ENCODE measurements around the gene CNTNAP1.
"Not testable (repeated sequence)": the region's sequence is repeated elsewhere in the genome, so short reads cannot be mapped to it uniquely, and the experiment has no call there.

The CNTNAP1 gene

DNA sequence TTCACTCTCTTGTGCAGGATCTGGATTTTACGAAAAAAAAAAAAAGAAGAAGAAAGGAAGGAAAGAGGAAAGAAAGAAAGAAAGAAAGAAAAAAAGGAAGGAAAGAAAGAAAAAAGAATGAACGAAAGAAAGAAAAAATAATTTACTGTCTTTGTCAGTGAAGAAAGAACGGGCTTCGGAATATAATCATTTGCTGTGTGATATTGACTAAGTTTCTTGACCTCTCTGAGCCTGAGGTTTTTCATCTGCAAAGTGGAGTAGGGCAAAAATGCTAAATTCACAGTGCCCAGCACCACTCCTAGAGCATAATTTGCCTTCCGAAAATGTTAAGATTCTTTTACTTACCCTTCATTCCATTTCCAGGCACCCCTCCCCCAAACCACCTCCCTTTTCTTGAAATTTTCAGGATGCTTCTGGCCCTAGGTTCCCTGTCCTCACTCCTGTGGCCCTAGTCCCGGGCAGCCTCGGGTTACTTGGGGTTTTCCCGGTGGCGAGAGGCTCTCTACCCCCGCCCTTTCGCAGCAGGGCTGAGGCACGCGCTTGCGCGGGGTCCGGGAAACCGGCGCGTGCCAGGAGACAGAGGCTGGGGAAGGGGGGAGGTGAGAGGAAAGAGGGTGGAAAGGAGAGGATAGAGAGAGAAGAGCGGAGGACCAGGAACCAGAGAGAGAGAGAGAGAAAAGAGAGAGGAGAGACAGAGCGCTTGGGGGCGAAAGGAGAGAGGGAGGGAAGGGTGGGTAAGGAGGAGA is at the start of gene CNTNAP1:
Gene CNTNAP1, plus strand, starts transcription at position 556 of the 746 bp plus-strand sequence. CDS start 299 bp downstream, outside the sequence.
- peak within 1 kb of the TSS; percentile 5 to 50 (median 40) for H3K4me3 ChIP-seq
- H3K27ac ChIP-seq: peak within 1 kb of the TSS in 16 of 21 experiments; percentile 17 to 77 (median 62)

DNA sequence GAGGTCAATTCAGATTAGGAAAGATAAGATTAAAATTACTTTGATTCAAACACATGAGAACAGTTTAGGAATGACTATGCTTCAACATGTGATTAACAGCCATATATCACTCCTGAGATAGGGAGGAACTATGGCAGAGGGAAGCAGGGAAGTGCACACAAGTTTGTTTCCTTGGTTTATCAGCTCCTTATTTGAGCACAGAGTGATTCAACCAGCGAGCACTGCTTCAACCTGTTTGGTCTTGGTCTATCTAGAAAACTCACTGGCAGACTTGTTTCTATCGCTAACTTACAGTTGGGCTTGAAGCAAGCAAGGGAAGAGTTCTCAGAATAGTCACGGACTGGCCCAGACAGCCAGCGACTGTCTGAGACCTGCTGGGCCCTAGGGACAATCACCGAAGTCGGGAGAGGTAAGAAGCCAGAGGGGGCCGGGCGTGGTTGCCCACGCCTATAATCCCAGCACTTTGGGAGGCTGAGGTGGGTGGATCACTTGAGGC is 49.3 kb upstream of the CNTNAP1 start:
- Histone ChIP-seq H3K27ac (peak overlapping the region in 6 of 21 experiments; percentile 17 to 62 (median 42)), H3K4me3 (no peak overlapping the region)

DNA sequence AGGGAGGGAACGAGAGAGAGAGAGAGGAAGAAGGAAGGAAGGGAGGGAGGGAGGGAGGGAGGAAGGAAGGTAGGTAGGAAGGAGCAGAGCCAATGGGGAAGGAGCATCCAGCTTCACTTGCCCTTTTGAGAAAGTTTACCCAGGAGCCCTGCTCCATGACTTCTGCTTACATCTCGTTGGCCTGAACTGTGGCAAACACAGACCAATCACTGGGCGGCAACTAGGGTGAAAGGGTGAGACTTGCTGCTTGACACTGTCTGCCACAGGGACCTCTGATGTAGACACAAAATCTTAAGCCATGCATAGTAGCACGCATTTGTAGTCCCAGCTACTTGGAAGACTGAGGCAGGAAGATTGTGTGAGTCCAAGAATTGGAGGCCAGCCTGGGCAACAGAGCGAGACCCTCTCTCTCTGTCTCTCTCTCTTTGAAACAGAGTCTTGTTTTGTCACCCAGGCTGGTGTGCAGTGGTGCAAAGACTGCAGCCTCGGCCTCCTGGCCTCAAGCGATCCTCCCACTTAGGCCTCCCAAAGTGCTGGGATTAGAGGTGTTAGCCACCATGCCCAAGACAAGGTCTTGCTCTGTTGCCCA is 42.7 kb upstream of the CNTNAP1 start:
- Histone ChIP-seq H3K27ac (no peak overlapping the region), H3K4me3 (no peak overlapping the region)

DNA sequence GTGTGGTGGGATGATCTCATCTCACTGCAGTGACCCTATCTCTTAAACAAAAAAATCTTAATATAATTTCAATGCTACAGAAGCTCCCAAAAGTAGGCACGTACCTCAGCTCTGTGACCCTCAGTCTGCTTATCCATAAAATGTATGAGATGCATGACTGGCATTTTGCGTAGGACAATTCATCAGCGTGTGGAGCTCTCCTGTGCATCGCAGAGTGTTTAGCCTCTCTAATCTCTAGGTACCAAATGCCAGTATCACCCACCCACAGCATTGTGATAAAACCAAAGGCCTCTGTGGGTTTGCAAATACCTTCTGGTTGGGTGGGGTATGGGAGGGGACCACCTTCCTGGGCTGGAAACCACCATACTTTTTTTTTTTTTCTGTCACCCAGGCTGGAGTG is 42.2 kb upstream of the CNTNAP1 start:
- no peak overlapping the region for H3K4me3 ChIP-seq
- H3K27ac ChIP-seq: no peak overlapping the region

GRCh38 chr17:42642336-42642735 is 40.0 kb upstream of the CNTNAP1 start:
- no peak overlapping the region for H3K27ac ChIP-seq
- H3K4me3 ChIP-seq: no peak overlapping the region

GRCh38 chr17:42647778-42648177 is 34.6 kb upstream of the CNTNAP1 start:
- Histone ChIP-seq H3K4me3 (no peak overlapping the region), H3K27ac (no peak overlapping the region)

- Histone ChIP-seq H3K27ac (no peak overlapping the region), H3K4me3 (no peak overlapping the region)
Observed at GRCh38 chr17:42651392-42651791, 30.9 kb upstream of the CNTNAP1 start.

DNA sequence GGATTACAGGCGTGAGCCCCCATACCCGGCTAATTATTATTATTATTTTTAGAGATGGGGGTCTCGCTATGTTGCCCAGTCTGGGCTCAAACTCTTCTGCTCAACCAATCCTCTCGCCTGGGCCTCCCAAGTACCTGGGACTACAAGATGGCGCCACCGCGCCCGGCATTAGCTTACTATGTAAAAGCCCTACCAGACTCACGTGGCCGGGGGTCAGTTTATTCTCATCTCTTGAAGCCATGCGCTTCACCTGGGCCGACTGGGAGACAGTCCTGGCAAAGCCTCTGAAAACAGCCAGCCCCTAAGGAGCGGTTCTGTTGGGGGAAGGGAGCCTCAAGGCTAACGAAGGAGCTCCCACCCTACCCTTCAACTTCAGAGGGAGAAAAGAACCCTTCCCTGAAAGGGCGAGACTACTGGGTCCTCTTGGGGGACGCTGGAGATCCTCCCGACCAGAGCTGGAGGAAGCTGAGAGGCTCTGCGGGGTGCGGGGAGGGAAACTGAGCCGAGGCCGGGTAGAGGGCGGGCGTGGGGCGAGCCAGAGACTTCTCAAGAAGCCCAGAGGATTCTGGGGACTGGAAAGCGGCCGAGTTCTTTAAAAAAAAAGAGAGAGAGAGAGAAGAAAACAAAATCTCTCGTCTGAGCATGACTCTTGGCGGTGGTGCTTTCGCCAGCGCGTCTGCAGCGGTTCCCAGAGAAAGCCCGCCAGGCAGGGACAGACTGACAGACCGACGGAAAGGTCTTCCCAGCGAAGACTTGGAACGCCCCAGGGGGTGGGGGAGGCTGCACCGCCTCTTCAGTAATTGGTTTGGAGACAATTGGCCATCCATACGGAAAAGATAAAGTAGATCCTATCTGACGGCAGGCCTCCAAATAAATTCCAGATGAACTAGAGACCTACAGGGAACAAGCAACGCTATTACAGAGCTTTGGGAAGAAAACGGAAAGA is 28.9 kb upstream of the CNTNAP1 start:
- Histone ChIP-seq H3K4me3 (peak overlapping the region in 6 of 7 experiments; percentile 4 to 34 (median 20)), H3K27ac (peak overlapping the region in 20 of 21 experiments; percentile 38 to 88 (median 75))

- peak overlapping the region in 1 of 21 experiments; percentile 49 for H3K27ac ChIP-seq
- no peak overlapping the region for H3K4me3 ChIP-seq
Observed at GRCh38 chr17:42655528-42655927, 26.8 kb upstream of the CNTNAP1 start.

GRCh38 chr17:42657824-42658588 is 24.3 kb upstream of the CNTNAP1 start:
- Histone ChIP-seq H3K4me3 (no peak overlapping the region), H3K27ac (peak overlapping the region in 1 of 21 experiments; percentile 81)

GRCh38 chr17:42659079-42659931 is 23.0 kb upstream of the CNTNAP1 start, which contains the start of gene TUBG2:
TSS of gene TUBG2 (plus strand) at chr17:42659284. CDS start at chr17:42659504, 220 bp downstream.
- Histone ChIP-seq H3K4me3 (peak within 1 kb of the TSS; percentile 44 to 76 (median 57)), H3K27ac (peak within 1 kb of the TSS in 20 of 21 experiments; percentile 12 to 84 (median 68))

- Histone ChIP-seq H3K4me3 (peak overlapping the region; percentile 44 to 76 (median 57)), H3K27ac (peak overlapping the region in 13 of 21 experiments; percentile 12 to 84 (median 76))
Observed at GRCh38 chr17:42659932-42660274, 22.4 kb upstream of the CNTNAP1 start.

DNA sequence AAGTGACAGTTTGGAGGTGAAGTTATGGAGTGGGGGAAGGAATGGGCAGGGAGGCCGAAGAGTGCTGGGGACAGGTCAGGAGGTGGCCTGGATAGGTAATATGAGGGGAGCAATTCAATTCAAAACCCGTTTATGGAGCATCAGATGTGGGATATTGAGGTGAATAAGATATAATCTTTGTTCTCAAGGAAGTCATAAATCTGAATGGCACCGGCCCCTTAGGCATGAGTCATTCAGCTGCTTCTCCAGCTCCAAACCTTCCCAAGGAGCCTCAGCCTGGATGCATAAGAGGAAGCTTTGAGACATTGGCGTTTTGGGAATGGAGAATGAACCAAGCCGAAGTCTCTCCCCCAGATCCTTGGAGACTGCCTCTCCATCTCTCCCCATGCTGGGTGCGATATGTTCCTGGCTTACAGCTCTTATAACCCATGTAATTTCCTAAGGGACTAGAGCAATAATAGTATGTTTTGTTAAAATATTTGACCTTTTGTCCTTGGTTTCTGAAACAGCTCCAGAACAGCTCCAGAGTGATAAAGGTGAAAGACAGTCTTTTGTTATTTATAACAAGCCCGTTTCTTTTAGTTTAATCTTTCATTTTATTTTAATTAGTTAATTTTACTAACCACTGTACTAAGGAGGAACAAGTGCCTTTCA is 21.5 kb upstream of the CNTNAP1 start:
- Histone ChIP-seq H3K27ac (peak overlapping the region in 3 of 21 experiments; percentile 11 to 39 (median 22)), H3K4me3 (no peak overlapping the region)

- H3K4me3 ChIP-seq: no peak overlapping the region
- H3K27ac ChIP-seq: no peak overlapping the region
Observed at GRCh38 chr17:42665581-42666001, 16.7 kb upstream of the CNTNAP1 start.

GRCh38 chr17:42666126-42666525 is 16.2 kb upstream of the CNTNAP1 start:
- H3K4me3 ChIP-seq: not testable (repeated sequence)
- H3K27ac ChIP-seq: peak overlapping the region in 1 of 21 experiments; percentile 1

DNA sequence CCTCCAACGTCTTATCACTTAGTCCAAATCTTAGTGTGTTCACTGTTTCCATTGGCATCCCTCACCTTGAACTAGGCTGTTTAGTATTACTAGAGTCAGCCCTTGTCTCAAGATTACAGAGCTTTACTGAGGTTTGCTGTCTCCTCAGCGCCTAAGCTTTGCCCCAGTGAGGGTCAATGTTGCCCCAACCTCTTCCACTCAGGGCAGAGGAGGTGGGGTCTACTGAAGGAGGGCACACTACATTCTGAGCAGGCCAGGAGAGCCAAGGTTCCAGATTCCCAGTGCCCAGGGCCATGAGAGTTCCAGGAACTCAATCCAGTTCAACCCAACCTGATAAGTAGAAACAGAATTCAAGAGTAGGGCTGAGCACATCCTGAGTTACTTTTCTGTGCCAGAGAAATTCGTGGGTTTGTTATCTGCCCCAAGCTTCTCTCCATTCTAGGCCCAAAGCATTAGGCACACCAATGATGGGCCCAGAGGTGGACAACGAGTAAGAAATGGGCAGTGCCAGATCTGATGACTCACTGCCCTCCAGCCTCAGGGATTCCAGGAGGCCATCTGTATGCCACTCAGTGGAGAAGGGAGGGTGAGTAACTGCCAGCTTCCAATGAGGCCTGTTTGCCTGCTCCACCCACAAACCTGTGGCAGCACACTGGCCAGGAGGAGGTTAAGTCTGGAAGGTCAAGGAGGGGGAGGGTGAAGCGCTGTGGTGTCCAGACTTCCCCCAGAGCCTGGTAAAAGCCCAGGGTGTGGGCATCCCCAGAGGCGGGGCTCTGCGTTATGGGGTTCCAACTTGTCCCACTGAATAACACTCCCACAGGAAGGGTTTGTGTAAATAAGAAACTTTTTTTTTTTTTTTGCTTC is 15.0 kb upstream of the CNTNAP1 start:
- no peak overlapping the region for H3K4me3 ChIP-seq
- peak overlapping the region in 12 of 21 experiments; percentile 1 to 69 (median 48) for H3K27ac ChIP-seq

GRCh38 chr17:42669705-42669976 is 12.7 kb upstream of the CNTNAP1 start:
- peak overlapping the region in 1 of 7 experiments; percentile 13 for H3K4me3 ChIP-seq
- H3K27ac ChIP-seq: peak overlapping the region in 1 of 21 experiments; percentile 43

All from skin epidermis (tissue), 12 donors.